ENCODE data around the gene RIT2.

The RIT2 gene

GRCh38 chr18:42864876-42865275 lies 250.6 kb downstream of the RIT2 start:
- Histone ChIP-seq H3K4me1 (no peaks in the 10 kb centered on the region), H3K4me3 (ENCODE audit: low read depth, low read length) (no peak overlapping the region), H3K9me3 (no peaks in the 10 kb centered on the region), H3K27me3 (no peaks in the 10 kb centered on the region), H3K36me3 (no peaks in the 10 kb centered on the region)
- DNase-seq: no peak
- TF ChIP-seq, protein P1, sequence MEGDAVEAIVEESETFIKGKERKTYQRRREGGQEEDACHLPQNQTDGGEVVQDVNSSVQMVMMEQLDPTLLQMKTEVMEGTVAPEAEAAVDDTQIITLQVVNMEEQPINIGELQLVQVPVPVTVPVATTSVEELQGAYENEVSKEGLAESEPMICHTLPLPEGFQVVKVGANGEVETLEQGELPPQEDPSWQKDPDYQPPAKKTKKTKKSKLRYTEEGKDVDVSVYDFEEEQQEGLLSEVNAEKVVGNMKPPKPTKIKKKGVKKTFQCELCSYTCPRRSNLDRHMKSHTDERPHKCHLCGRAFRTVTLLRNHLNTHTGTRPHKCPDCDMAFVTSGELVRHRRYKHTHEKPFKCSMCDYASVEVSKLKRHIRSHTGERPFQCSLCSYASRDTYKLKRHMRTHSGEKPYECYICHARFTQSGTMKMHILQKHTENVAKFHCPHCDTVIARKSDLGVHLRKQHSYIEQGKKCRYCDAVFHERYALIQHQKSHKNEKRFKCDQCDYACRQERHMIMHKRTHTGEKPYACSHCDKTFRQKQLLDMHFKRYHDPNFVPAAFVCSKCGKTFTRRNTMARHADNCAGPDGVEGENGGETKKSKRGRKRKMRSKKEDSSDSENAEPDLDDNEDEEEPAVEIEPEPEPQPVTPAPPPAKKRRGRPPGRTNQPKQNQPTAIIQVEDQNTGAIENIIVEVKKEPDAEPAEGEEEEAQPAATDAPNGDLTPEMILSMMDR (IDR thresholded peaks at IDR 0.05; ENCODE audit: low read depth, low read length): no peak

DNA sequence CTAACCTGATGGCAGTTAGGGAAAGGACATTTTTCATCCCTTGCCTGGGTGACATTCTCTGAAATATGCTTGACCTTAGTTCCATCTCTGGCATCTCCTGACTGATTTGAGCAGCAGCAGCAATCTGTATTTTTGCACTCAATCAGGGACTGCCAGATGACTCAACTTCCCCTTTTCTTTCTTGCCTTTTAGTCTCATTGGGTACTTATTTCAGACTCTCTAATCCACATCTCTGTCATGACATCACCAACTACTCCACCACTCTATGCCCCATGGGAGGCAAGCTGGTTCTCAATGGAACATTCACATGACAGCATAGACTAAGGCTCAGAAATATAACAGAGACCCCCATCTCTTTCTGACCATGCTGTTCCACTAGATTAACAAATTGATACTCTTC lies 254.2 kb downstream of the RIT2 start:
- Histone ChIP-seq H3K4me1 (no peaks in the 10 kb centered on the region), H3K9me3 (no peaks in the 10 kb centered on the region), H3K27me3 (no peaks in the 10 kb centered on the region), H3K36me3 (no peaks in the 10 kb centered on the region), H3K4me3 (ENCODE audit: low read depth, low read length) (no peak overlapping the region)
- TF ChIP-seq, protein P1 (IDR thresholded peaks at IDR 0.05; ENCODE audit: low read depth, low read length): no peak
- no peak for DNase-seq

- H3K36me3 ChIP-seq: no peaks in the 10 kb centered on the region
- H3K4me1 ChIP-seq: no peaks in the 10 kb centered on the region
- DNase-seq: no peak
- no peaks in the 10 kb centered on the region for H3K27me3 ChIP-seq
- no peaks in the 10 kb centered on the region for H3K9me3 ChIP-seq
- TF ChIP-seq, protein P1 (IDR thresholded peaks at IDR 0.05; ENCODE audit: low read depth, low read length): no peak
- no peak overlapping the region for H3K4me3 ChIP-seq (ENCODE audit: low read depth, low read length)
These were observed 254.9 kb downstream of the RIT2 start for GRCh38 chr18:42860548-42860947.

GRCh38 chr18:42860011-42860410 lies 255.5 kb downstream of the RIT2 start:
- TF ChIP-seq, protein P1 (IDR thresholded peaks at IDR 0.05; ENCODE audit: low read depth, low read length): no peak
- Histone ChIP-seq H3K4me1 (no peaks in the 10 kb centered on the region), H3K36me3 (no peaks in the 10 kb centered on the region), H3K4me3 (ENCODE audit: low read depth, low read length) (no peak overlapping the region), H3K27me3 (no peaks in the 10 kb centered on the region), H3K9me3 (no peaks in the 10 kb centered on the region)
- DNase-seq: no peak

GRCh38 chr18:42854558-42854957 lies 260.9 kb downstream of the RIT2 start:
- Histone ChIP-seq H3K36me3 (no peaks in the 10 kb centered on the region), H3K4me3 (ENCODE audit: low read depth, low read length) (no peak overlapping the region), H3K27me3 (no peaks in the 10 kb centered on the region), H3K9me3 (no peaks in the 10 kb centered on the region), H3K4me1 (no peaks in the 10 kb centered on the region)
- DNase-seq: no peak
- TF ChIP-seq, protein P1 (IDR thresholded peaks at IDR 0.05; ENCODE audit: low read depth, low read length): no peak

DNA sequence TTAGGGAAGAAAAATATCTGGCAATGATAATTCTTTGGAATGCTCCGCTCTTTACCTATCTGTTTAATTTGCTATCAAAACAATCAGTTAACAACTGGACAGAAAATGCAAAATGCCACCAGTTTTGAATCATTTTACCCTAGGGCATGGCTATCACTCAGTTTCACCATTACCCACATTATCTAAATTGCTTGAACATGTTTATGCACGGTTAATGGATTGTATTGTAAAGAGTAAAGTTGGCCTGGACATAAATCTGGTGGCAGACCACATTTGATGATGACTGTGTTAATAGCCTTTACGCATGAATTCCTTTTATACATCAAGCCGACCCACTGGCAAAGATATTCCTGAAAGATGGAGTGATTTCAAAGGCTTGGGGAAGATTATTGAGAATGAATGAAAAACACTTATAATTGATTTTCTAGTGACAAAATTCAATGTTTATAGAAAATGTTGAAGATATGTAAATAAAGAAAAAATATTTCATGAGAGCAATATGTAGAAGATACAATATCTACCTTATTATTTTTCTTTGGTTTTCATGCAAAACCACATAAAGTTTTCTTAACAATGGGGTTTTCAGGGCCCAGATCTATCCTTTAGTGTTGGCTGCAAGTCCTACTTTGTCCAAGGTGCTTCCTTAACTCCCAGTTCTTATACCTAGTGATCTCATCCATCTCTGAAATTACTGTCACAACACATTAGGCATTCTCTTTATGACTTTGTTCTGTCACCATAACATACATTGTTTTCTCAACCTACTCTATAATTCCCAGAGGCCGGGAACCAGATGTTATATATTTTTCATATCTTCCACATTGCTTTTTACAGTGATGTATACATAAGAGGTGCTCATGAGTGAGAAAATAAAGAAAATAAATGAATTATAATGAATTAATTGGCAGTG lies 265.1 kb downstream of the RIT2 start:
- Histone ChIP-seq H3K36me3 (no peaks in the 10 kb centered on the region), H3K4me1 (peaks cover 4% of the 10 kb centered on the region; the same call in 1 of the 2 replicates), H3K27me3 (no peaks in the 10 kb centered on the region), H3K4me3 (ENCODE audit: low read depth, low read length) (no peak overlapping the region), H3K9me3 (no peaks in the 10 kb centered on the region)
- TF ChIP-seq, protein P1 (IDR thresholded peaks at IDR 0.05; ENCODE audit: low read depth, low read length): no peak
- DNase-seq: peak; percentile 13
